ENCODE measurements around the gene PCDHGC5. TPM values are rescaled to one million over a fixed set of nuclear protein-coding genes. Genes with fewer than 3 reads are reported as not detected.

Gene PCDHGC5
- total and polyA plus RNA-seq, 9 of the 15 experiments (the other 6 are each of a cell fraction or from before 2014, with no cell fraction given), result not detected

DNA sequence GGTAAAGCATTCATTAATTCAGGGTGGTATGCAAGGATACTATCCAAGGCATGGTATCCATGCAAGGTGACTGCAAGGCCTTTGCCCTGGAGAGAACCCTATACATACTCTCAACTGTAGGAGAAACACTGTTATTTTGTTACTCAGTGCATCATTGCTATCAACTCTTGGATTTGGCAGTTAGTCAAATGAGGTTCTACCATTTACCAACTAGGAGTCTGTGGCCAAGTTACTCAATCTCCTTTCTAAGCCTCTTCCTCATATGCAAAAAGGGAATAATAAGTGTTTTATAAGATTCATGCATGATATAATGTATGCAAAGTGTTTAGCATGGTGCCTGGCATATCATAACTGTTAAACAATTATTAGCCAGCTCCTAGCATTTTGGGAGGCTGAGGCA lies 9.1 kb upstream of the PCDHGC5 start:
- Histone ChIP-seq H3K9me1 (ENCODE audit: control insufficient read depth, insufficient read depth, low read length) (no peaks in the 10 kb centered on the region), H3K4me3 (no peak overlapping the region), H4K20me1 (replicated peaks; ENCODE audit: control insufficient read depth, insufficient read depth, low read length) (no peaks in the 10 kb centered on the region; the same call in 1 of the 2 replicates), H3K4me2 (ENCODE audit: insufficient read depth, low read length) (no peak overlapping the region), H3K9me3 (replicated peaks; ENCODE audit: control insufficient read depth, insufficient read depth, low read depth, low read length) (no peaks in the 10 kb centered on the region), H3K9ac (ENCODE audit: insufficient read depth in 1 of 2, low read depth in 2 of 2, low read length in 2 of 2) (no peak overlapping the region), H3K27ac (ENCODE audit: extremely low read depth, low read depth, low read length) (no peak overlapping the region), H3K79me2 (ENCODE audit: control insufficient read depth, insufficient read depth, low read length) (no peaks in the 10 kb centered on the region), H3K4me1 (replicated peaks in 1 of 2; ENCODE audit: control insufficient read depth in 2 of 2, insufficient read depth in 2 of 2, low read length in 2 of 2) (peaks cover 0 to 16% of the 10 kb centered on the region in 2 experiments; a peak in 1 of 5 replicates), H3K36me3 (ENCODE audit: control insufficient read depth, insufficient read depth, low read length) (no peaks in the 10 kb centered on the region), H2AFZ (ENCODE audit: low read depth, low read length) (no peak overlapping the region), H3K27me3 (ENCODE audit: control insufficient read depth in 2 of 2, insufficient read depth in 2 of 2, low read length in 2 of 2) (peaks cover 30 to 36% of the 10 kb centered on the region in 2 experiments)
- ATAC-seq (no peak), DNase-seq (ENCODE audit: extremely low read depth in 1 of 4, low spot score in 3 of 4) (no peak), FAIRE-seq (no peak)
- in situ Hi-C loops (cut with MboI), result no loop called here
- intact Hi-C loops (cut with micrococcal nuclease), result no loop called here
- POLR2A ChIA-PET, result no interaction called here
- TF ChIP-seq FOXJ2 (tag; IDR thresholded peaks at IDR 0.05) (no peak), DNMT1 (IDR thresholded peaks at IDR 0.05) (no peak), RAD21 (CRISPR knock-in tag; conservative IDR thresholded peaks at IDR 0.05 in 1 of 2, IDR thresholded peaks at IDR 0.05 in 1 of 2) (no peak), JUND (IDR thresholded peaks at IDR 0.05; ENCODE audit: borderline replicate concordance, low read depth, low read length) (no peak), JUND (tag; IDR thresholded peaks at IDR 0.05; ENCODE audit: borderline replicate concordance, low read depth, low read length) (no peak), ZNF41 (CRISPR knock-in tag; conservative IDR thresholded peaks at IDR 0.05) (no peak), ETV6 (IDR thresholded peaks at IDR 0.05; ENCODE audit: borderline replicate concordance in 1 of 2, low read depth in 2 of 2, low read length in 1 of 2) (no peak), ETV6 (CRISPR knock-in tag; IDR thresholded peaks at IDR 0.05; ENCODE audit: borderline replicate concordance) (no peak), BRD4 (IDR thresholded peaks at IDR 0.05) (no peak)
- TF ChIP-seq, protein P1, sequence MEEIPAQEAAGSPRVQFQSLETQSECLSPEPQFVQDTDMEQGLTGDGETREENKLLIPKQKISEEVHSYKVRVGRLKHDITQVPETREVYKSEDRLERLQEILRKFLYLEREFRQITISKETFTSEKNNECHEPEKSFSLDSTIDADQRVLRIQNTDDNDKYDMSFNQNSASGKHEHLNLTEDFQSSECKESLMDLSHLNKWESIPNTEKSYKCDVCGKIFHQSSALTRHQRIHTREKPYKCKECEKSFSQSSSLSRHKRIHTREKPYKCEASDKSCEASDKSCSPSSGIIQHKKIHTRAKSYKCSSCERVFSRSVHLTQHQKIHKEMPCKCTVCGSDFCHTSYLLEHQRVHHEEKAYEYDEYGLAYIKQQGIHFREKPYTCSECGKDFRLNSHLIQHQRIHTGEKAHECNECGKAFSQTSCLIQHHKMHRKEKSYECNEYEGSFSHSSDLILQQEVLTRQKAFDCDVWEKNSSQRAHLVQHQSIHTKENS (CRISPR knock-in tag; IDR thresholded peaks at IDR 0.05), result no peak
- TF ChIP-seq, protein P2, sequence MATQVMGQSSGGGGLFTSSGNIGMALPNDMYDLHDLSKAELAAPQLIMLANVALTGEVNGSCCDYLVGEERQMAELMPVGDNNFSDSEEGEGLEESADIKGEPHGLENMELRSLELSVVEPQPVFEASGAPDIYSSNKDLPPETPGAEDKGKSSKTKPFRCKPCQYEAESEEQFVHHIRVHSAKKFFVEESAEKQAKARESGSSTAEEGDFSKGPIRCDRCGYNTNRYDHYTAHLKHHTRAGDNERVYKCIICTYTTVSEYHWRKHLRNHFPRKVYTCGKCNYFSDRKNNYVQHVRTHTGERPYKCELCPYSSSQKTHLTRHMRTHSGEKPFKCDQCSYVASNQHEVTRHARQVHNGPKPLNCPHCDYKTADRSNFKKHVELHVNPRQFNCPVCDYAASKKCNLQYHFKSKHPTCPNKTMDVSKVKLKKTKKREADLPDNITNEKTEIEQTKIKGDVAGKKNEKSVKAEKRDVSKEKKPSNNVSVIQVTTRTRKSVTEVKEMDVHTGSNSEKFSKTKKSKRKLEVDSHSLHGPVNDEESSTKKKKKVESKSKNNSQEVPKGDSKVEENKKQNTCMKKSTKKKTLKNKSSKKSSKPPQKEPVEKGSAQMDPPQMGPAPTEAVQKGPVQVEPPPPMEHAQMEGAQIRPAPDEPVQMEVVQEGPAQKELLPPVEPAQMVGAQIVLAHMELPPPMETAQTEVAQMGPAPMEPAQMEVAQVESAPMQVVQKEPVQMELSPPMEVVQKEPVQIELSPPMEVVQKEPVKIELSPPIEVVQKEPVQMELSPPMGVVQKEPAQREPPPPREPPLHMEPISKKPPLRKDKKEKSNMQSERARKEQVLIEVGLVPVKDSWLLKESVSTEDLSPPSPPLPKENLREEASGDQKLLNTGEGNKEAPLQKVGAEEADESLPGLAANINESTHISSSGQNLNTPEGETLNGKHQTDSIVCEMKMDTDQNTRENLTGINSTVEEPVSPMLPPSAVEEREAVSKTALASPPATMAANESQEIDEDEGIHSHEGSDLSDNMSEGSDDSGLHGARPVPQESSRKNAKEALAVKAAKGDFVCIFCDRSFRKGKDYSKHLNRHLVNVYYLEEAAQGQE (IDR thresholded peaks at IDR 0.05; ENCODE audit: borderline replicate concordance), result no peak
- TF ChIP-seq, protein P2 (CRISPR knock-in tag; IDR thresholded peaks at IDR 0.05; ENCODE audit: low read depth), result no peak
- CTCF ChIA-PET (ENCODE audit: low intra/inter-chr PET ratio), result no interaction called here
- no TSS peak for BruUV-seq (replicated peaks)

Data from K562 (cell line).